ENCODE data around the gene MT1B. TPM values are rescaled to one million over a fixed set of nuclear protein-coding genes. Genes with fewer than 3 reads are reported as not detected.
"Not testable (repeated sequence)": the region's sequence is repeated elsewhere in the genome, so short reads cannot be mapped to it uniquely, and the experiment has no call there.

Gene MT1B
- total RNA-seq, 2 donors from 2014 or later, result not detected

GRCh38 chr16:56669005-56669839, 17.5 kb downstream of the MT1B start, which contains the start of gene MT1H:
Gene MT1H (plus strand): TSS chr16:56669814. CDS start chr16:56669885, 71 bp downstream.
- no peaks in the 10 kb centered on the region for H3K36me3 ChIP-seq
- no peak within 1 kb of the TSS for H3K4me3 ChIP-seq
- no peak within 1 kb of the TSS for H3K27ac ChIP-seq
- DNase-seq (ENCODE audit: low spot score), result no peak
- H3K9me3 ChIP-seq, result no peaks in the 10 kb centered on the region
- H3K4me1 ChIP-seq (ENCODE audit: control insufficient read depth in 1 of 2, low read depth in 2 of 2), result peaks cover 6 to 22% of the 10 kb centered on the region in 2 donors
- no peak for TF ChIP-seq CTCF (IDR thresholded peaks at IDR 0.05)
- no peak for ATAC-seq (ENCODE audit: insufficient number of reproducible peaks, low FRiP score, low read depth)
- peaks cover 13% of the 10 kb centered on the region for H3K27me3 ChIP-seq (replicated peaks; ENCODE audit: insufficient read depth)

- Histone ChIP-seq H3K9me3 (no peaks in the 10 kb centered on the region), H3K27me3 (replicated peaks; ENCODE audit: insufficient read depth) (peaks cover 14% of the 10 kb centered on the region), H3K4me3 (no peak overlapping the region), H3K36me3 (no peaks in the 10 kb centered on the region), H3K27ac (no peak overlapping the region), H3K4me1 (ENCODE audit: control insufficient read depth in 1 of 2, low read depth in 2 of 2) (peaks cover 6 to 22% of the 10 kb centered on the region in 2 donors)
- ATAC-seq (ENCODE audit: insufficient number of reproducible peaks, low FRiP score, low read depth), result no peak
- DNase-seq (ENCODE audit: low spot score), result no peak
- TF ChIP-seq CTCF (IDR thresholded peaks at IDR 0.05), result no peak
Observed at GRCh38 chr16:56669840-56670619, 18.3 kb downstream of the MT1B start.

GRCh38 chr16:56670620-56670934, 18.9 kb downstream of the MT1B start:
- Histone ChIP-seq H3K4me3 (no peak overlapping the region), H3K27ac (no peak overlapping the region), H3K27me3 (replicated peaks; ENCODE audit: insufficient read depth) (peaks cover 19% of the 10 kb centered on the region), H3K9me3 (no peaks in the 10 kb centered on the region), H3K36me3 (no peaks in the 10 kb centered on the region), H3K4me1 (ENCODE audit: control insufficient read depth in 1 of 2, low read depth in 2 of 2) (peaks cover 6 to 22% of the 10 kb centered on the region in 2 donors)
- DNase-seq (ENCODE audit: low spot score) (no peak), ATAC-seq (ENCODE audit: insufficient number of reproducible peaks, low FRiP score, low read depth) (no peak)
- no peak for TF ChIP-seq CTCF (IDR thresholded peaks at IDR 0.05)

GRCh38 chr16:56671691-56672090, 20.0 kb downstream of the MT1B start:
- not testable (repeated sequence) for H3K27ac ChIP-seq; H3K9me3 ChIP-seq; H3K4me3 ChIP-seq; H3K36me3 ChIP-seq; ATAC-seq (ENCODE audit: insufficient number of reproducible peaks, low FRiP score, low read depth); DNase-seq (ENCODE audit: low spot score)
- peaks cover 10 to 30% of the 10 kb centered on the region in 2 donors for H3K4me1 ChIP-seq (ENCODE audit: control insufficient read depth in 1 of 2, low read depth in 2 of 2)
- H3K27me3 ChIP-seq (replicated peaks; ENCODE audit: insufficient read depth), result peaks cover 22% of the 10 kb centered on the region

- H3K27ac ChIP-seq; H3K9me3 ChIP-seq; DNase-seq (ENCODE audit: low spot score); H3K36me3 ChIP-seq; H3K4me3 ChIP-seq; ATAC-seq (ENCODE audit: insufficient number of reproducible peaks, low FRiP score, low read depth): not testable (repeated sequence)
- Histone ChIP-seq H3K4me1 (ENCODE audit: control insufficient read depth in 1 of 2, low read depth in 2 of 2) (peaks cover 10 to 28% of the 10 kb centered on the region in 2 donors), H3K27me3 (replicated peaks; ENCODE audit: insufficient read depth) (peaks cover 22% of the 10 kb centered on the region)
Observed at GRCh38 chr16:56672171-56672570, 20.5 kb downstream of the MT1B start.

Measured in thoracic aorta (tissue), 2 donors.